DOHH2 (cell line): ENCODE data around the gene ARAP1.
A peak's percentile ranks its signal among the peaks of the same experiment; 100 is the strongest.

ENCODE experiments used
- H3F3A ChIP-seq: fragments of 200-600 bp; sonication (generic), shearing (Covaris generic); 2 replicates; pipeline ENCODE4 v1.6.0; 2016; ENCODE audit warnings: antibody characterized with exemption, mild to moderate bottlenecking; ENCODE audit not compliant: control insufficient read depth, insufficient read depth
- H3K27ac ChIP-seq: fragments of 200-600 bp; sonication (generic); 2 replicates; pipeline ENCODE4 v1.5.1; 2014; ENCODE audit warnings: low read depth, mild to moderate bottlenecking, low read length, moderate library complexity
- H3K27me3 ChIP-seq: fragments of 200-600 bp; sonication (generic); 2 replicates; pipeline ENCODE4 v1.6.1; 2014; ENCODE audit warnings: mild to moderate bottlenecking, low read length, mixed read lengths; ENCODE audit not compliant: control insufficient read depth
- H3K36me3 ChIP-seq: fragments of 200-600 bp; sonication (generic); 2 replicates; pipeline ENCODE4 v1.6.1; 2014; ENCODE audit warnings: mild to moderate bottlenecking, low read length, moderate library complexity, mixed read lengths; ENCODE audit not compliant: control insufficient read depth
- H3K4me1 ChIP-seq: fragments of 200-600 bp; sonication (generic); 2 replicates; pipeline ENCODE4 v1.6.1; 2014; ENCODE audit warnings: mild to moderate bottlenecking, low read length, mixed read lengths; ENCODE audit not compliant: control insufficient read depth
- H3K4me2 ChIP-seq: fragments of 200-600 bp; sonication (generic); 2 replicates; pipeline ENCODE4 v1.6.0; 2014; ENCODE audit warnings: mild to moderate bottlenecking, low read length, moderate library complexity
- H3K4me3 ChIP-seq: fragments of 200-600 bp; sonication (generic); 2 replicates; pipeline ENCODE4 v1.5.1; 2014; ENCODE audit warnings: mild to moderate bottlenecking, low read length, mixed read lengths
- H3K79me2 ChIP-seq: fragments of 200-600 bp; sonication (generic); 2 replicates; pipeline ENCODE4 v1.6.1; 2014; ENCODE audit warnings: mild to moderate bottlenecking, low read length, mixed read lengths; ENCODE audit not compliant: control insufficient read depth
- H3K9me2 ChIP-seq: fragments of 200-600 bp; sonication (generic); replicated peaks from 2 replicates; pipeline ENCODE4 v1.6.1; 2014; ENCODE audit warnings: mild to moderate bottlenecking, low read length, mixed read lengths; ENCODE audit not compliant: control insufficient read depth
- H3K9me3 ChIP-seq: fragments of 200-600 bp; sonication (generic); 2 replicates; pipeline ENCODE4 v1.6.1; 2014; ENCODE audit warnings: antibody characterized with exemption, low read length, mixed read lengths; ENCODE audit not compliant: control insufficient read depth, insufficient read depth
- H4K20me1 ChIP-seq: fragments of 200-600 bp; sonication (generic); 2 replicates; pipeline ENCODE4 v1.6.0; 2014; ENCODE audit warnings: low read depth, mild to moderate bottlenecking, antibody characterized with exemption, low read length, moderate library complexity; ENCODE audit not compliant: control insufficient read depth, insufficient read depth
- EZH2phosphoT487 ChIP-seq: fragments of 200-600 bp; sonication (generic); IDR thresholded peaks from 2 replicates; pipeline ENCODE4 v1.6.1; 2017; ENCODE audit warnings: borderline replicate concordance, mild to moderate bottlenecking, antibody characterized with exemption, low read length, moderate library complexity, mixed read lengths
- TF ChIP-seq, protein P1 (sequence below): fragments of 200-600 bp; sonication (generic); IDR thresholded peaks from one replicate; pipeline ENCODE4 v1.5.1; 2014; ENCODE audit warnings: antibody characterized with exemption, mild to moderate bottlenecking, low read depth, low read length; ENCODE audit not compliant: poor library complexity, severe bottlenecking

Gene ARAP1

DNA sequence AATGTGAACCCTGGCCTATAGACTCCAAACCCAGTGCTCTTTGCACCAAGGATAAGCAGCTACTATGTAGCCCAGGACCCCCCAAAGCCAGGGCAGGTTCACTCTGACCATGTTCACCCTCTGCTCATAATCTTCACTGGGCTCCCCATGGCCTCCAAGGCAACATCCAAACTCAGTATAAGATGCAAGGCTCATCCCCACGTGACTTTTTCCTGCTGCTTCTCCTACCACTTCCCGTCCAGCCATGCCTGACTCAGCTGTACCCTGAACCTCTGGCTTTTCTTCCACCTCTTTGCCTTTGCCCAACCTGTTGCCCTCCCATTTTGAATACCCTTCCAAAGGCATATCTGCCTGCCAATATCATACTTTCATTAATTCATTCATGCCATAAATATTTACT, 105.7 kb downstream of the ARAP1 start:
- no peaks in the 10 kb centered on the region for H3F3A ChIP-seq
- peaks cover 9% of the 10 kb centered on the region for H3K4me1 ChIP-seq
- H3K4me3 ChIP-seq: no peak overlapping the region
- no peaks in the 10 kb centered on the region for H4K20me1 ChIP-seq
- no peaks in the 10 kb centered on the region for H3K9me3 ChIP-seq
- no peaks in the 10 kb centered on the region for H3K79me2 ChIP-seq
- H3K27ac ChIP-seq: no peak overlapping the region
- H3K9me2 ChIP-seq: no peaks in the 10 kb centered on the region
- H3K4me2 ChIP-seq: no peak overlapping the region
- TF ChIP-seq, protein P1, sequence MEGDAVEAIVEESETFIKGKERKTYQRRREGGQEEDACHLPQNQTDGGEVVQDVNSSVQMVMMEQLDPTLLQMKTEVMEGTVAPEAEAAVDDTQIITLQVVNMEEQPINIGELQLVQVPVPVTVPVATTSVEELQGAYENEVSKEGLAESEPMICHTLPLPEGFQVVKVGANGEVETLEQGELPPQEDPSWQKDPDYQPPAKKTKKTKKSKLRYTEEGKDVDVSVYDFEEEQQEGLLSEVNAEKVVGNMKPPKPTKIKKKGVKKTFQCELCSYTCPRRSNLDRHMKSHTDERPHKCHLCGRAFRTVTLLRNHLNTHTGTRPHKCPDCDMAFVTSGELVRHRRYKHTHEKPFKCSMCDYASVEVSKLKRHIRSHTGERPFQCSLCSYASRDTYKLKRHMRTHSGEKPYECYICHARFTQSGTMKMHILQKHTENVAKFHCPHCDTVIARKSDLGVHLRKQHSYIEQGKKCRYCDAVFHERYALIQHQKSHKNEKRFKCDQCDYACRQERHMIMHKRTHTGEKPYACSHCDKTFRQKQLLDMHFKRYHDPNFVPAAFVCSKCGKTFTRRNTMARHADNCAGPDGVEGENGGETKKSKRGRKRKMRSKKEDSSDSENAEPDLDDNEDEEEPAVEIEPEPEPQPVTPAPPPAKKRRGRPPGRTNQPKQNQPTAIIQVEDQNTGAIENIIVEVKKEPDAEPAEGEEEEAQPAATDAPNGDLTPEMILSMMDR: no peak
- no peak for TF ChIP-seq EZH2phosphoT487
- H3K27me3 ChIP-seq: peaks cover 12% of the 10 kb centered on the region
- no peaks in the 10 kb centered on the region for H3K36me3 ChIP-seq

DNA sequence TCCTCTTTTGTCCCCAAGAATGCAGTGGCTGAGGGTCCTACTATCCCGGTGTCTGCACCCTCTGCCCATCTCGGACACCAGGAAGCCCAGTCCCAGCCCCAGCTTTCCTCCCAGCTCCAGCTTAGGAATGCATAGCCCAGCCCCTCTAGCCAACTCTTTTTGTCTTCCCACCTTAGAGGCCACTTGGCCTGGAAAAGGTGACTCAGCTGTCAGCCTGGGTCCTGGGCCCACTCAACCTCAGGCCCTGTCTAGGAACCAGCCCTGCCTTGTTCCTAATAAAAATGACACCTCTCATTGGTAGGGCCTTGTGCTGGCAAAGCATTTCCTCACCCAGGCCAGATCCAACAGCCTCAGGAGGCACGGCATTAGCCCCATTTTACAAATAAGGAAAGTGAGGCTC, 106.2 kb downstream of the ARAP1 start:
- Histone ChIP-seq H3K36me3 (no peaks in the 10 kb centered on the region), H3K4me1 (peaks cover 9% of the 10 kb centered on the region), H3K9me3 (no peaks in the 10 kb centered on the region), H4K20me1 (no peaks in the 10 kb centered on the region), H3K4me2 (no peak overlapping the region), H3K4me3 (no peak overlapping the region), H3K9me2 (no peaks in the 10 kb centered on the region), H3K27ac (no peak overlapping the region), H3K79me2 (no peaks in the 10 kb centered on the region), H3K27me3 (peaks cover 16% of the 10 kb centered on the region), H3F3A (no peaks in the 10 kb centered on the region)
- no peak for TF ChIP-seq EZH2phosphoT487
- TF ChIP-seq, protein P1: no peak

DNA sequence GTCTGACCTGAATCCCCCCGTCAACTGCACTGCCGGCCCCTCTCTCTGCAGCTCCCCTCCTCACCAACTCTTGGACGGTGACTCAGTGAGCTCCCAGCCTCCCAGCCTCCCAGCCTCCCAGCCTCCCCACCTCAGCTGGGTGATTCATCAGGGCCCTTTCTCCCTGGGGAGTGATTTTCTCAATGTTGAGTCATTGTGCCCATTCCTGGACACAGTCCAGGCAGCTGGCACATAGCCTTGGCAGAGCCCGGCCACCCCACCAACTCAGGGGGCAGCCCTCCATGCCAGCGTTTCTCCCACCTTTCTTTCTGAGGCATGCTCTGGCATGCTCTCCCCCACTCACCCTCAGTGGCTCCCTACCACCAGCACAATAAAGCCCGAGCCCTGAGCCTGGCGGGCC, 108.7 kb downstream of the ARAP1 start:
- H3K4me2 ChIP-seq: peak overlapping the region; percentile 80
- H3K27me3 ChIP-seq: peaks cover 21% of the 10 kb centered on the region
- H3K27ac ChIP-seq: no peak overlapping the region
- H3F3A ChIP-seq: no peaks in the 10 kb centered on the region
- TF ChIP-seq EZH2phosphoT487: no peak
- TF ChIP-seq, protein P1: no peak
- H3K79me2 ChIP-seq: no peaks in the 10 kb centered on the region
- H4K20me1 ChIP-seq: no peaks in the 10 kb centered on the region
- peak overlapping the region; percentile 65 for H3K4me3 ChIP-seq
- H3K36me3 ChIP-seq: no peaks in the 10 kb centered on the region
- H3K4me1 ChIP-seq: peaks cover 9% of the 10 kb centered on the region
- no peaks in the 10 kb centered on the region for H3K9me3 ChIP-seq
- H3K9me2 ChIP-seq: no peaks in the 10 kb centered on the region
